ENCODE results near the gene MYLK4. TPM values are rescaled to one million over a fixed set of nuclear protein-coding genes. Genes with fewer than 3 reads are reported as not detected.

The MYLK4 gene
- total RNA-seq, 1 experiment from 2014 or later, result 0.48 TPM

GRCh38 chr6:2632368-2632767 lies 118.4 kb downstream of the MYLK4 start:
- no peak for DNase-seq (ENCODE audit: low spot score)

- DNase-seq (ENCODE audit: low spot score), result peak; percentile 81
Measured at GRCh38 chr6:2630891-2631571, 119.7 kb downstream of the MYLK4 start.

GRCh38 chr6:2630359-2630758 lies 120.4 kb downstream of the MYLK4 start:
- peak; percentile 92 for DNase-seq (ENCODE audit: low spot score)

- DNase-seq (ENCODE audit: low spot score), result no peak
Measured at GRCh38 chr6:2626401-2626800, 124.3 kb downstream of the MYLK4 start.

- no peak for DNase-seq (ENCODE audit: low spot score)
Measured at GRCh38 chr6:2625581-2625980, 125.1 kb downstream of the MYLK4 start.

GRCh38 chr6:2624177-2624576 lies 126.5 kb downstream of the MYLK4 start:
- no peak for DNase-seq (ENCODE audit: low spot score)

- no peak for DNase-seq (ENCODE audit: low spot score)
Measured at GRCh38 chr6:2623295-2623694, 127.4 kb downstream of the MYLK4 start.

- DNase-seq (ENCODE audit: low spot score), result no peak
Measured at GRCh38 chr6:2622671-2623070, 128.1 kb downstream of the MYLK4 start.

GRCh38 chr6:2619651-2620050 lies 131.1 kb downstream of the MYLK4 start:
- DNase-seq (ENCODE audit: low spot score), result no peak

GRCh38 chr6:2617729-2618128 lies 133.0 kb downstream of the MYLK4 start:
- no peak for DNase-seq (ENCODE audit: low spot score)

GRCh38 chr6:2616811-2617210 lies 133.9 kb downstream of the MYLK4 start:
- DNase-seq (ENCODE audit: low spot score), result no peak

GRCh38 chr6:2615251-2615650 lies 135.5 kb downstream of the MYLK4 start:
- DNase-seq (ENCODE audit: low spot score), result no peak

- DNase-seq (ENCODE audit: low spot score), result no peak
Measured at GRCh38 chr6:2614846-2615245, 135.9 kb downstream of the MYLK4 start.

- no peak for DNase-seq (ENCODE audit: low spot score)
Measured at GRCh38 chr6:2614155-2614554, 136.6 kb downstream of the MYLK4 start.

Other genes with a start within 250 kb of the MYLK4 start
- gene WRNIP1, start 14.5 kb upstream of the MYLK4 start, total RNA-seq (2014; rRNA removed; shearing (Covaris generic)), result 63.4 and 69.0 TPM in 2 replicates
- 26.9 and 38.9 TPM in 2 replicates for gene SERPINB1, start 90.9 kb upstream of the MYLK4 start, total RNA-seq (2014; rRNA removed; shearing (Covaris generic))
- not detected in 2 replicates for gene SERPINB9, start 152.4 kb upstream of the MYLK4 start, total RNA-seq (2014; rRNA removed; shearing (Covaris generic))
- 107 and 115 TPM in 2 replicates for gene SERPINB6, start 220.6 kb upstream of the MYLK4 start, total RNA-seq (2014; rRNA removed; shearing (Covaris generic))
- gene NQO2, start 249.0 kb upstream of the MYLK4 start, total RNA-seq (2014; rRNA removed; shearing (Covaris generic)), result 119 and 124 TPM in 2 replicates